GM12878 (cell line): ENCODE measurements around the gene SIRPD. TPM values are rescaled to one million over a fixed set of nuclear protein-coding genes. Genes with fewer than 3 reads are reported as not detected.

ENCODE experiments used
- BCL11A ChIP-seq: IDR thresholded peaks from 2 replicates; pipeline ENCODE4 v1.6.1; 2011; ENCODE audit warnings: low read depth, low read length
- CREB1 ChIP-seq: IDR thresholded peaks from 2 replicates; pipeline ENCODE4 v1.6.1; 2012; ENCODE audit warnings: low read depth, mild to moderate bottlenecking, inconsistent platforms
- E2F8 ChIP-seq: fragments of 450-650 bp; IDR thresholded peaks from 2 replicates; pipeline ENCODE4 v1.6.1; 2018; ENCODE audit warnings: mild to moderate bottlenecking, low read depth, moderate library complexity; ENCODE audit not compliant: partially characterized antibody
- EED ChIP-seq: sonication (generic); IDR thresholded peaks from 2 replicates; pipeline ENCODE4 v1.6.1; 2016; ENCODE audit warnings: antibody characterized with exemption, low read depth
- ELK1 ChIP-seq: IDR thresholded peaks from 2 replicates; pipeline ENCODE4 v1.6.1; 2012; ENCODE audit warnings: low read depth, low read length, improper control_type of control experiment
- ETV6 ChIP-seq, 2 experiments: fragments of 450-650 bp in 1 of 2; IDR thresholded peaks in 1 of 2; conservative IDR thresholded peaks in 1 of 2; 2 replicates each; pipeline ENCODE4 v1.6.1; 2014; ENCODE audit warnings: antibody characterized with exemption in 1 of 2, borderline replicate concordance in 1 of 2, low read depth in 1 of 2, mild to moderate bottlenecking in 1 of 2, moderate library complexity in 1 of 2
- GABPA ChIP-seq: IDR thresholded peaks from 2 replicates; pipeline ENCODE4 v1.6.1; 2014; ENCODE audit warnings: antibody characterized with exemption, low read depth, mild to moderate bottlenecking, inconsistent platforms
- GATAD2B ChIP-seq: fragments of 450-650 bp; conservative IDR thresholded peaks from 2 replicates; pipeline ENCODE4 v1.6.1; 2017; ENCODE audit warnings: low read depth, mild to moderate bottlenecking, moderate library complexity
- HDAC2 ChIP-seq: fragments of 200-600 bp; sonication (generic); IDR thresholded peaks from 2 replicates; pipeline ENCODE4 v1.6.1; 2017
- HDAC6 ChIP-seq: fragments of 200-600 bp; sonication (generic); IDR thresholded peaks from one replicate; pipeline ENCODE4 v1.8.0; 2017; ENCODE audit warnings: antibody characterized with exemption; ENCODE audit not compliant: unreplicated experiment
- KAT2A ChIP-seq: conservative IDR thresholded peaks from 2 replicates; pipeline ENCODE4 v1.6.1; 2011; ENCODE audit warnings: low read depth, low read length; ENCODE audit not compliant: control insufficient read depth
- MEF2B ChIP-seq: fragments of 450-650 bp; IDR thresholded peaks from 2 replicates; pipeline ENCODE4 v1.6.1; 2018; ENCODE audit warnings: mild to moderate bottlenecking, moderate library complexity; ENCODE audit not compliant: partially characterized antibody, poor library complexity, severe bottlenecking
- MTA3 ChIP-seq: IDR thresholded peaks from 2 replicates; pipeline ENCODE4 v1.6.1; 2012; ENCODE audit warnings: low read length, inconsistent platforms, borderline replicate concordance
- MXI1 ChIP-seq: fragments of 150-350 bp; IDR thresholded peaks from 2 replicates; pipeline ENCODE4 v1.6.1; 2011; ENCODE audit warnings: low read depth, mild to moderate bottlenecking, inconsistent platforms, low read length, improper control_type of control experiment
- NFXL1 ChIP-seq: fragments of 450-650 bp; IDR thresholded peaks from 2 replicates; pipeline ENCODE4 v1.6.1; 2017; ENCODE audit warnings: antibody characterized with exemption, mild to moderate bottlenecking, borderline replicate concordance
- NKRF ChIP-seq: fragments of 450-650 bp; conservative IDR thresholded peaks from 2 replicates; pipeline ENCODE4 v1.6.1; 2017; ENCODE audit warnings: mild to moderate bottlenecking, moderate library complexity
- RFX5 ChIP-seq: IDR thresholded peaks from 2 replicates; pipeline ENCODE4 v1.6.1; 2011; ENCODE audit warnings: low read depth, low read length, improper control_type of control experiment
- SP1 ChIP-seq: IDR thresholded peaks from one replicate; pipeline ENCODE4 v1.6.1; 2011; ENCODE audit warnings: low read depth, low read length
- SPI1 ChIP-seq: IDR thresholded peaks from 2 replicates; pipeline ENCODE4 v1.6.1; 2011; ENCODE audit warnings: low read depth, mild to moderate bottlenecking, low read length, moderate library complexity, borderline replicate concordance; ENCODE audit not compliant: insufficient read depth
- SREBF2 ChIP-seq: IDR thresholded peaks from 2 replicates; pipeline ENCODE4 v1.6.1; 2012; ENCODE audit warnings: mild to moderate bottlenecking, low read length
- STAT1 ChIP-seq: fragments of 450-650 bp; conservative IDR thresholded peaks from 2 replicates; pipeline ENCODE4 v1.6.1; 2014; ENCODE audit warnings: antibody characterized with exemption, mild to moderate bottlenecking
- STAT3 ChIP-seq: IDR thresholded peaks from 2 replicates; pipeline ENCODE4 v1.6.1; 2011; ENCODE audit warnings: low read depth, low read length, improper control_type of control experiment
- TCF12 ChIP-seq: IDR thresholded peaks from 2 replicates; pipeline ENCODE4 v1.6.1; 2011; ENCODE audit warnings: low read depth, mild to moderate bottlenecking, low read length
- YBX1 ChIP-seq: fragments of 450-650 bp; IDR thresholded peaks from 2 replicates; pipeline ENCODE4 v1.6.1; 2016; ENCODE audit warnings: antibody characterized with exemption
- ZBTB33 ChIP-seq: fragments of 450-650 bp; IDR thresholded peaks from 2 replicates; pipeline ENCODE4 v1.6.1; 2017; ENCODE audit warnings: mild to moderate bottlenecking
- polyA plus RNA-seq, 11 experiments: library from polyadenylated mRNA; depleted of rRNA in 4 of 11; unstranded in 6 of 11; stranded (reverse) in 5 of 11; fragments of >200 nt; fragmentation: Nextera tagmentation in 4 of 11; fragmentation: Illumina TruSeq in 1 of 11; extraction: Ambion mirVana in 4 of 11; extraction: Trizol in 1 of 11; gene quantifications; 1 replicate in 1 of 11; 2 replicates in 10 of 11; pipeline versions ENCODE4 v1.2.1 to v1.2.3, GENCODE V29; 2011 to 2016; ENCODE audit warnings: inconsistent platforms in 2 of 11, missing spikeins in 2 of 11, low read depth in 1 of 11
- total RNA-seq, 4 experiments: library from RNA; depleted of rRNA in 3 of 4; stranded (reverse); fragments of >200 nt in 3 of 4; fragmentation: Illumina TruSeq in 1 of 4; extraction: Trizol in 1 of 4; gene quantifications; 2 replicates each; pipeline versions ENCODE4 v1.2.1 to v1.2.3, GENCODE V29; 2013 to 2021

Gene SIRPD
- total and polyA plus RNA-seq, 10 of the 15 experiments (the other 5 are each of a cell fraction or from before 2014, with no cell fraction given) = 0.10 to 1.6 (median 0.88) TPM

- TF ChIP-seq ZBTB33 (no peak), SPI1 (peak; percentile 98), SP1 (no peak), HDAC2 (no peak), ELK1 (no peak), STAT3 (no peak), BCL11A (peak; percentile 58; the same call in 1 of the 2 replicates), GABPA (no peak), HDAC6 (no peak), E2F8 (no peak), NFXL1 (no peak), ETV6 (conservative IDR thresholded peaks at IDR 0.05 in 1 of 2, IDR thresholded peaks at IDR 0.05 in 1 of 2; ENCODE audit: borderline replicate concordance in 1 of 2, low read depth in 1 of 2) (peak in 1 of 2 experiments; percentile 67; a peak in 1 of 4 replicates), TCF12 (no peak), STAT1 (no peak), SREBF2 (no peak), RFX5 (no peak), CREB1 (no peak), KAT2A (no peak), GATAD2B (peak; percentile 54; the same call in 1 of the 2 replicates), MEF2B (peak; percentile 22), MXI1 (no peak), NKRF (no peak), YBX1 (no peak), MTA3 (no peak), EED (peak; percentile 58; the same call in 1 of the 2 replicates)
Observed at GRCh38 chr20:1524004-1524403, 33.5 kb downstream of the SIRPD start (continued).
